ENCODE data around the gene RPH3AL.
"Not testable (repeated sequence)": the region's sequence is repeated elsewhere in the genome, so short reads cannot be mapped to it uniquely, and the experiment has no call there.

Gene RPH3AL

DNA sequence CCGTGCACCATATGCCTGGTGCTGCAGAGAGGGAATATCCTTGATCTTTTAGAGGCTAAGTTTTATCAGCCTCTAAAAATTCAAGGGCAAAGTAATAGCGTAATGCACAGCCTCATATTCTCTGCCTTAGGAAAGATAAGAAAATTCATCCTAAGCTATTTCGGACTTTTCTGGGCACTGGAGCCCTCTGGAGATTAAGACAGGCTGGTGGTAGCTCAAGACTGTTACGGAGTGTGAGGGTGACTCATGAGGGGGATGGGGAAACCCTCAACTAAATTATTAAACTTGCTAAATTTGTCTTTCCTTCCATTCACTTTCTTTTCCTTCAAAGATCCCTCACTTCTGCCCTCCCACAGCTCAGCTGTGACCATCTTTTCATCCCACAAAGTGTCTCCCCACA, 73.3 kb downstream of the RPH3AL start:
- DNase-seq = no peak

DNA sequence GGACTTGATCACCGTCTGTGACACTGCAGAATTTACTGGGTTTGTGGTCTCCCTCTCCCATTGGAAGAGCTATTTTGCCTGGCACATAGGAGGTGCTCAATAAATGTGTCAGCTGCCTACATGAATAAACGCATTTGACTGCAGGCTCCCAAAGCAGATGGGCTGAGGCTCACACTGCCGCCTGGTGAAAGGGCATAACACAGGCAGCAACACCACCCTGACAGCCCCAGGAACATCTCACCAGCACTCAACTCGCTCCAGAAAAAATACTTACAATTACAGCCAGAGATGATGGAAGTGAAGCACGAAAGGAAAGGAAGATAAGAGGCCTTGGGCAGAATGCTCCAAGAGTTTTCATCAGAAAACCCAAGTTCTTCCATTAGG, 73.9 kb downstream of the RPH3AL start:
- no peak for DNase-seq

DNA sequence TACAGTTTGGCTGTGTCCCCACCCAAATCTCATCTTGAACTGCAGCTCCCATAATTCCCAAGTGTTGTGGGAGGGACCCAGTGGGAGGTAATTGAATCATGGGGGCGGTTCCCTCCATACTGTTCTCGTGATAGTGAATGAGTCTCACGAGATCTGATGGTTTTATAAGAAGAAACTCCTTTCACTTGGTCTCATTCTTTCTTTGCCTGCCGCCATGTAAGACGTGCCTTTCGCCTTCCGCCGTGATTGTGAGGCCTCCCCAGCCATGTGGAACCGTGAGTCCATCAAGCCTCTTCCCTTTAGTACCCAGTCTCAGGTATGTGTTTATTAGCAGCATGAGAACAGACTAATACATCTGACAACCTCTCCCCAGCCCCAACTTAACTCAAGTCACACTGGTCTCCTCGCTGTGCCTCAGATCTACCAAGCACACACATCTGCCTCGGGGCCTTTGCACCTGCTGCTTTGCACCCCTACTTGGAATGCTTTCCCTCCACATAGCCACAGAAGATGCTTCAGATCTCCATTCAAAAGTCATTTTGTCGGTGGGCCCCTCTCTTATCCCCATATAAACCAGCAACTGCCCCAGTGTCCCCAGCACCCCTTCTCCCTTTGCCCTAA, 74.4 kb downstream of the RPH3AL start:
- DNase-seq = no peak

DNA sequence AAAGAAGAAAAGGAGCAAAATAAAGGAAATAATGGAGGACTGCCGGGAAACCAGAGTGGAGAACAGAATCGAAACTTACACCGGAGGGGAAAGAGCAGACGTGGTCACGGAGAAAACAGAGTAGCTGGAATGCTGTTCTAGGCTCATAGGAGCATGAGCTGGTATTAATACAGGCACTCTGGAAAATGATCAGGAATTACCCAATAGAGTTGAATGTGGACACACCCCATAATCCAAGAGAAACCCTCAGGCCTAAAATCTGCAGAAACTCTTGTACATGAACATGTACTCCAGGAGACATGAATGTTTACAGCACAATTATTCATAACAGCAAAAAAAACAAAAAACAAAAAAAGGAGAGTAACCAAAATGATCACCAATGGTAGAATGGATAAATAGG, 77.7 kb downstream of the RPH3AL start:
- no peak for DNase-seq

DNA sequence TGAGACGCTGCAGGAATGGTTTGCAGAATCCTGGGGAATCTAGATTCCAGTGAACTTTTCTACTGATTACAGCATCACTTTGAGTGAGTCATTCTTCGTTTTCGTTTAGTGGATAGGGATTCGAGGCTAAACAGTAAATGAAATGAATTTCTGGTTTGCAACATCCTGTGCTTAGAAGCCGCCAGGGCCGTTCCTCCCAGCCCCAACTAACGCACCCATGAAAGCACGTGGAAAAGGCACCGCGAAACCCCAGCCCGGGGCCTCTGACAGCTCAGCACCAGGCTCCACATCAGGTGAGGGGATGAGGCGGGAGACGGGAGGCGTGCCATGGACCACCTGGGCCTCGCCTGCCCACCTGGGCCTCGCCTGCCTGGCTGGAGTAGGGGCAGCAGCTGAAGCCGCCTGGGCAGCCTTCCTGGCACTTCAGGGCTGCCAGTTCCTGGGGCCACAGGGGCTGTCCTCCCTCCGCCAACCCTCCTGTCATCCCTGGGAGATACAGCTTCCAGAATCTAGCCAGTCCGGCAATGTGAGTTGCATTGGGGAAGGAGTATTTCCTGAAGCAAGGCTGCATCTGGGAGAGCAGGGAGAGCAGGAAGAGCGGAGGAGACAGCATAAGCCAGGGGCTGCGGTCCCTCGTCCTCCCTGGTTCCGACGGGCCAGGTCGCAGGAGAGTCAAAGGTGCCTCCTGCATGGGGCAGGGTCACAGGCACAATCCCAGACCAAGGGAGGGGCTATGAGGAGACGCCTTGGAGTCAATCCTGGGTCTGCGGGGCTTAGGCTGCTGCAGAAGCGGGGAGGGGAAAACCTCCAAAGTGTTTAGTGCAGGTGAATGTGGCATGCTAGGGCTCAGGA, 78.4 kb downstream of the RPH3AL start:
- no peak for DNase-seq

DNA sequence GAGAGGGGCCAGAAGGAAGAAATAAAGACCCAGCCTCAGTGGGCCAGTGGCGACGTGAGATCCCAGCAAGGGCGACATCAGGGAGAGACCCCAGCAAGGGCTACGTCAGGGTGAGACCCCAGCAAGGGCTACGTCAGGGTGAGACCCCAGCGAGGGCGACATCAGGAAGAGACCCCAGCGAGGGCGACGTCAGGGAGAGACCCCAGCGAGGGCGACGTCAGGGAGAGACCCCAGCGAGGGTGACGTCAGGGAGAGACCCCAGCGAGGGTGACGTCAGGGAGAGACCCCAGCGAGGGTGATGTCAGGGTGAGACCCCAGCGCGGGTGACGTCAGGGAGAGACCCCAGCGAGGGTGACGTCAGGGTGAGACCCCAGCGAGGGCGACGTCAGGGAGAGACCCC, 79.8 kb downstream of the RPH3AL start:
- DNase-seq = not testable (repeated sequence)

DNA sequence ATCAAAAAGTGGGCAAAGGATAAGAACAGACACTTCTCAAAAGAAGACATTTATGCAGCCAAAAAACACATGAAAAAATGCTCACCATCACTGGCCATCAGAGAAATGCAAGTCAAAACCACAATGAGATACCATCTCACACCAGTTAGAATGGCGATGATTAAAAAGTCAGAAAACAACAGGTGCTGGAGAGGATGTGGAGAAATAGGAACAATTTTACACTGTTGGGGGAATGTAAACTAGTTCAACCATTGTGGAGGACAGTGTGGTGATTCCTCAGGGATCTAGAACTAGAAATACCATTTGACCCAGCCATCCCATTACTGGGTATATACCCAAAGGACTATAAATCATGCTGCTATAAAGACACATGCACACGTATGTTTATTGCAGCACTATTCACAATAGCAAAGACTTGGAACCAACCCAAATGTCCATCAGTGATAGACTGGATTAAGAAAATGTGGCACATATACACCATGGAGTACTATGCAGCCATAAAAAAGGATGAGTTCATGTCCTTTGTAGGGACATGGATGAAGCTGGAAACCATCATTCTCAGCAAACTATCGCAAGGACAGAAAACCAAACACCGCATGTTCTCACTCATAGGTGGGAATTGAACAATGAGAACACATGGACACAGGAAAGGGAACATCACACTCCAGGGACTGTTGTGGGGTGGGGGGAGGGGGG, 80.5 kb downstream of the RPH3AL start:
- not testable (repeated sequence) for DNase-seq

DNA sequence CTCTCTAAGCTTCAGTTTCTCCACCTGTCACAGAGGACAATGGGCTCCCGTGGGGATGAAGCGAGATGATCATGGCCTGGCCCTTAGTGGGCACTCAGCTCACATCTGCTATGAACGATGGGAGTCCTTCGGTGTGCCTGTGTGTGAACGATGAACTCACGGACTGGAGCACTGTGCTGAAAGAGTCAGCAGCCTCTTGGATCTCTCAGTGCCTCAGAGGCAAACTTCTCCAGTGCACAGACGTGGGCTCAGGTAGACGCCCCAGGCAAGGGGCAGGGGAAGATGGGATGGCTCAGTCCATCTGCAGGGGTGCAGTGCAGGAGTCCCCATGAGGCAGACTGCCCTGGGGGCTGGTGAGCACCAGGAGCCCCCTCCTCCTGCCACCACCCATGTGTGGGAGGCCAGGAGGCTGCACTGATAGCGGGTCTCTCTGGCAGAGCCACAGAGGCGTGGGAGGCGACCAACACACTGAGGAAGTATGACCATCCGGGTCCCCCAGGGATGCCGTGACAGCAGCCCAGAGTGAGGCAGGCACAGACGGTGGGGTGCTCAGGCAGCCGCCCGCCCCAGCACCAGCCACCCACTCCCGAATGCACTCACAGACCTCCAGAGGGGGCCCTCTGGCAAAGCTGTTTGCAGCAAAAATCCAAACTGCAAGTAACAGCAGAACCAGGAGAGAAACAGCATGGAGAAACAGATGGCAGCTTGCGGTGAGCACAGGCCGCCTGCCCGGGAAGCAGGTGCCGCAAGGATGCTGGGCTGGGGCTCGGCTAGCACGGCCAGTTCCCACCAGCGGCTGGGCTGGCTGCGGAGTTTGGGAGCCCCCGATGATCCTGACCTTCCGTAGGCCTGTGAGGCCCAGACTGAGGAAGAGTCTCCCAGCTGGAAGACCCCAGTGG, 82.7 kb downstream of the RPH3AL start:
- DNase-seq = no peak

DNA sequence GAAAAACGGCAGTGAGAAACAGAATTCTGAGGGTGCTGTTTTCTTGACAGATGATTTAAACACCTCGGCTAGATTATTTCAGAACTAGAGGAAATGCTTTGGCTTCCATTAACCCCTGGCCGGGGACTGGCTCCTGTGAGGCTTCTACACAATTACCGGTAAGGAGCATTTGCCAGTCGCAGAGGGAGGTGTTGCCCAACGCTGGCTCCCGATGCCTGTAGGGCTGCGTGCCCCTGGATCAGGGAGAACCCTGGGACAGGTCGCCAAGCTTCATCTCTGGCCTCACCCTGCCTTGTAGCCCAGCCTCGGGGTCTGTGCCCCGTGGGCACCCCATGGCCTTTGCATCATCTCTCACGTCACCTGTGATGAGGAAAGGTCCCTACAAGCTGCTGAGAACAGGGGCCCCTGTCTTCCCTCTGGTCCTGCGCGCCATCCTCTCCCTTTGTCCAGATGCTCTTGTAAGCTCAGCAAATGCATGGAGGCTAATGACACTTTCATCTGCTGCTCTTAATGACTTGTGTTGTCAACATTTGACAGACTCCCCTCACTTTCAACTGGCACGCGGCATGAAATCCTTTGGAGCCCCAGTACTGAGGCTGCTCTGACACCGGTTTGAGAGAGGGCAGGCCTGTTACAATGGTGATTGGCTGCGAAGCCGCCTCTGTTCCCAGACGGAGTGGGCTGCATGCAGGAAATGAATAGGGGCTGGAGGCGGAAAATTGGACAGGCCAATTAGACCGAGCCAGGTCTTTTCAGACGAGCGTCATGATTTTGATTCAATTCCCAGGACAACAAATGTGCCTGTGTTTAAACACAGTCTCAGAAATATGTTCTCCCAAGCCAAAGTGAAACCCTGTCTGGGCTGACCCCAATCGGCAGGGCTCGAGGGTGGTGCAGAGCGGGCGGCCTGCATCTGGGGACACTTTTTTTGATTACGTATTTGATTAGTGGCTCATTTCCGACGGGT, 85.6 kb downstream of the RPH3AL start:
- peak in 1 of 2 donors; percentile 6 for DNase-seq

DNA sequence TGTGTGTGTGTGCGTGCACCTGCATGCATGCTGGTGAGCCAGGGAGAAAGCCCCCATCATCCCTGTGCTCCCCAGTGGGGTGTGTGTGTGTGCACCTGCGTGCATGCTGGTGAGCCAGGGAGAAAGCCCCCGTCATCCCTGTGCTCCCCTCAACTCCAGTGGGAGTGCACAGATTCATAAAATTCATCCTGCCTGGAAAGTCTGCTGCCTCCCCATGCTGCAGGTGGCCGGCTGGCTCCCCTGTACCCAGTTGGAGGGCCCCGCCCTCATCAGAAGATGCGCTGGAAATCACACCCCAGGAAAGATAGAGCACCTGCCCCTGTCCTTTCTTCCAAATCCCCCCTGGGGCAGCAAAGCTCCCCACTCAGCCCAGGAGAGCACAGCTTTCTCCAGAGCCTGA, 86.4 kb downstream of the RPH3AL start:
- DNase-seq = peak in 1 of 2 donors; percentile 6

DNA sequence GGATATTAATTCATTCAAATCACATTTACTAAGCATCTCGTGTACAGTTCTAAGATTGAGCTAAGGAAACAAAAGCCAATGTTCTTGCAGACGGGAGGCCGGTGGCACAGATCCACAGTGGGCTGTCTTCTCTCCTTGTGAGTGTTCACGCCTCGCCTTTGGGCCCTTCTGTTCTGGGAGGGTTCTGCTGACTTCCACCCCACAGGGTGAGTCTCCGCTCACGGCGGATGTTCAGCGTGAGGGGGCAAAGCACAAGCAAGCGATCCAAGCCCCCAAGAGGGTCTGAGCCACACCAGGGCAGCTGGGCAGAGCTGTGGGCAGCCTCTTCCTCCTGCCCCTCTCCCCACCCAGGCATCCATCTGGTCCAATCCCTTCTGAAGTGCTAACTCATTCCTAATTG, 86.9 kb downstream of the RPH3AL start:
- peak in 1 of 2 donors; percentile 4 for DNase-seq

DNA sequence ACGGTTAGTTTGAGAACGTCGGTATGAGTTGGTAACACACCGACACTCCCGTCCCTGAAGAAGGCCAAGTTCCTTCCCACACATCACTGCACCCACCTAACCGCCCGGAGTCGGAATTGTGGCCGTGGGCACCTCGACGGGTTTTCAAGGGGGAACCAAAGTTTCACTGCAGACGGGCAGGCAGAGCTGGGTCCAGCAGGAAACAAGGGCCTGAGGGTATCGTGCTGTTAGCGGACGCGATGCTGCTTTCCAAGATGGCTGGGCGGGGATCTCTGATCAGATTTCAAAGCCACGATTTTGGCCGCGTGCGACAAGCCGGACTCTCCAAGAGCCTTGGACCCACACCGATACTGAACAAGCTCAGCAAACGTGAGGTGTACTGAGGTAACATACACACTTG, 88.8 kb downstream of the RPH3AL start:
- DNase-seq = peak in 1 of 2 donors; percentile 3

DNA sequence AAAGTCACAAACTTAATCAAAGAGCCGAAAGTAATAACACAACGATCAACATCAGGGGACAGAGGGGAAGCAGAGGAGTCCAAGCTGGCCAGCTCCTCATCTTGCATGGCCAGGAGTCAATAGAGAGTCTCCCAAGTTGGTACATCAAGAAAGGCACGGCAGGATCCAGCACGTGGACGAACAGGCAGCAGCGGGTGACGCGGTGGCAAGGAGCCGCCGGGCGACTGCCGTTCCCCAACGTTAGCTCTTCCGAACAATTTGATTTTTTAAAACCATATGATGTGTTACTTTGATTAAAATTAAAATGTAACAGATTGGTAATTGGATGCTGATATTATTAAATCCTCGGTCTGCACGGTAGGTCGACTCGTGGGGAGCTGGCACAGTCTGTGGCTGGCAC, 89.3 kb downstream of the RPH3AL start:
- DNase-seq = no peak

DNA sequence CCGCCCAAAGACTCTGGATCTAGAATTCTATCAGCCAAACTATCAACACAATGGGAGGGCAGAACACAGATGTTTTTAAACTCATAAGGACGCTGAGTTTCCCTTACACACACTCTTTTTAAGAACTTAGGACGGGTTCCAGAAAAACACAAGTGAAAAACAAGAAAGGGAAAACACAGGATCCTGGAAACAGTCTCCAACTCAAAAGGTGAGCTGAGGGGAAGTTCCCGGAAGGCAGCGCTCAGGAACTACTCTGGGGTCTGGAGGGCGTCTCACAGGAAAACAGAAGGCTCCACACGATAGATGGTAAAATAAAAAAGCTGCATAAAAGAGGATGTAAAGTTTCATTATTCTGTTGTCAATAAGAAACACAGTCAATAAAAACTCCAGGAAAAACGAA, 91.0 kb downstream of the RPH3AL start:
- no peak for DNase-seq

DNA sequence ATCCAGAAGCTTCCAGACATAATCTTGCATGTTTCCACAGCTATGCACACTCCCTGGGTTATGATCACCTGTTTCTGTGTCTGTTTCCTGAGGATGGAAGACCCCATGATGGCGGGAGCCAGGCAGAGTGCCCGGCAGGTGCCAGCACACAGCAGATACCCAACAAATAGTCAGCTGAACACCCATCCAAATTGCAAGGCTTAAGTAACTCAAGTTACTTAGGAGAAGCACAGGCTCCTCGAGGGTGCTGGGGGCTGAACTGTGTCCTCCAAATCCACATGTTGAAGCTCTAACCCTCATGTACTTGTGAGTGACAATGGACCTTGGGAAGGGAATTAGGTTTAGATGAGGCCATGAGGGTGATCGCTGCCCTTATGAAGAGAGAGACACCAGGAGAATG, 91.7 kb downstream of the RPH3AL start:
- no peak for DNase-seq

DNA sequence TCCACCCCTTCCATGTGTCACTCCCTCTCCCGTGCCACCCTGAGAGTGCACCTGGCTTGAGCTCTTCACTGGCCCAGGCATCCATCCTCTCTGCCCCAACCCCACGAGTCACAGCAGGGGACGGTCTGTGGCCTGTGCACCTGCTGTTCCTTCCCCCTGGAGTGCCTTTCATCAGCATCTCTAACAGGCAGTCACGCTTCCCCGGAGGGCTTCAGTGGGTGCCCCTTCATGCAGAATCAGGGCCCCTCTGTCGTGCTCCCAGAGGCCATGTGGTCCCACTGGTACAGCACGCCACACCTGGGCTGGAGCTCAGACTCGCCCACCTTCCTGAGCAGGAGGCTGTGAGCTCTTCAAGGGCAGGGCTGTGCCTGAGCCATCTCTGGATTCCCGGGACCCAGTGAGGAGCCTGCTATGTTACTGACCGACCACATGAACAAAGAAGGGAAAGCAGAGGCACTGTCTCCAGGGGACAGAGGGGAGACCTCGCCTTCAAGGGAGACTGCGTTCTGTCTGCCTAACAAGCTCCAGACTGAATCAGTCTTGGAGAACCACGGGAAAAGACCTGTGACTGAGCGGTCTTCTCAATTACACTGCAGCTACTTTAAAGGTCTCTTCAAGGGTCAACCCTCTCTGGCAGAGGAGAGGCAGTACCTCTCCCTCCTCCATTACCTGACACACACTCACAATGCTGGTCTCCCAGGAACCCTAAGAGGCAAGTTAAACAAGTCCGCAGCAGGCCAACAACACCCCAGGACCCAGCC, 92.4 kb downstream of the RPH3AL start:
- no peak for DNase-seq

DNA sequence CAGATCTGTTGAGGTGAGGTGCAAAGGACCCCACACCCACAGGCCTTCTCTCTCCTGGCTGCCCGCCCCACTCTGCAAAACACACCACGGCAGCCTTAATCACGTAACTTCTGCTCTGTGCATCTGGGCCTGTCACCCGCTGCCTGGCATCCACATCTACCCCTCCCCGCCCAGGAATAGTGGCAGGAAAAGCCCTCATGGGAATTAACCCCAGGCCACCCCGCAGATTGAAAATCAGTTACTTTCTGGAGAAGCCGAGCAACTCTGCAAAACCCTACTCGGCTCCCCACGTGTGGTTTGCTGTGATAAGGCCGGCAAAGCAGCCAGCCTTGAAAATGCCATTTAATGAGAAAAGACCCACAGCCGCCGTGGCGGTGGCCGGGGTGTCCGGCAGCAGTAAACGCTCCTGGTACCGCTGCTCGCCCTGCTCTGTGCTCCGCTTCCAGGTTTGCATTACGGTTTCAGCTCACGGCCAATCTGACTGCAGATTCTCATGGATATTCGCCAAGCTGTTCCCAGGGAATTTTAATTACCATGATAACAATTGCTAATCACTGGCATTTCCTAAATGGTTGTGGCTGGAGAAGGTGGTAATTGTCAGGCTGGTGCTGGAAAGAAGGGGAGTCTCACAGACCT, 93.1 kb downstream of the RPH3AL start:
- no peak for DNase-seq

DNA sequence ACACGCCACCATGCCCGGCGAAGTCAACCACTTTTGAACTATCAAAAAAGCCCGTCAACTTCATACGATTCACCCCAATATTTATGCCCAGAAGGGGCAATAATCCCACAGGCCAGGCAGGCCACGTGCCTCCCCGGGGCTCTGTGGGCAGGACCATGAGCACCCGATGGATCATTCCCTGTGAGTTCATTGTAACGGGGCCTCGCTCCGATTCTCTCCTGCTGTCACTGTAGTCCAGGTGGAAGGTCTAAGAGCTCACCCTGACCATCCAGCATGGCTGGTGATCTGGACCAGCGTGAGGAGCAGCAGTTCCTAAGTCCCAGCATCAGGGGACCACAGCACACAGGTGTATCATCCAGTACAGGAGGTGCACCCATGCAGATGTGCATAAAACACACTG, 93.7 kb downstream of the RPH3AL start:
- DNase-seq = no peak

DNA sequence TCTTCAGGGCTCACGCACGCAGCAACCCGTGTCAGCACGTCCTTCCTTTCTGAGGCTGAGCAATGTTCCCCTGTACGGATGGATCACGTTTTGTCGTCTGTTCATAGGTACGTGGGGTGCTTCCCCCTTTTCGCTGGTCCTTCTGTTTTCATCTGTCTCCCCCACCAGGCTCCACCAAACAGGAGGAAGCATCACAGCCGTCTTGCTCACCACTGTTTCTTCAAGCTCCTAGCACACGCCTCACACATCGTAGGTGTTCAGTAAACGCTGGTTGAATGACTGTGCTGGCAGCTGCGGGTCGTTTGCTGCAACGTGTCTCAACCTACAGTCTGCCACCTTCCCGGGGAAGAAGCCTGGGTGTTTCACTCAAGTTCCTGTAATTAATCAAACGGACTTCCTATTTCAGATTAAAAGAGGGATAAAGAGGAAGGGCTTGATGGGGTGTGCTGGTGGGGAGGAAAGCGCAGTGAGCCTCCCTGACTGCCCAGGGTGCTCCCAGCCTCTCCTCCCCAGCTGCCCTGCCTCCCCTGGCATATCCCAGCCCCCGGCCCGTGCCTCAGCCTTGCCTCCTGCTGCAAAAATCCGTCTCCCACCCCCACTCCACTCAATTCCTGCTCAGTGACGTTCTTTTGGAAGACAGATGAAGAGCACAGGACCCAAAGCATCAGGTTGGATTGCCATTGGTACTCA, 94.4 kb downstream of the RPH3AL start:
- no peak for DNase-seq

All from stimulated activated CD4-positive, alpha-beta T cell treated with anti-CD3 and anti-CD28 coated beads, Interleukin-2, amount 100 ng/mL, for 24 hours (primary cell).